ENCODE data around the gene ZBTB39.

ZBTB39 gene

DNA sequence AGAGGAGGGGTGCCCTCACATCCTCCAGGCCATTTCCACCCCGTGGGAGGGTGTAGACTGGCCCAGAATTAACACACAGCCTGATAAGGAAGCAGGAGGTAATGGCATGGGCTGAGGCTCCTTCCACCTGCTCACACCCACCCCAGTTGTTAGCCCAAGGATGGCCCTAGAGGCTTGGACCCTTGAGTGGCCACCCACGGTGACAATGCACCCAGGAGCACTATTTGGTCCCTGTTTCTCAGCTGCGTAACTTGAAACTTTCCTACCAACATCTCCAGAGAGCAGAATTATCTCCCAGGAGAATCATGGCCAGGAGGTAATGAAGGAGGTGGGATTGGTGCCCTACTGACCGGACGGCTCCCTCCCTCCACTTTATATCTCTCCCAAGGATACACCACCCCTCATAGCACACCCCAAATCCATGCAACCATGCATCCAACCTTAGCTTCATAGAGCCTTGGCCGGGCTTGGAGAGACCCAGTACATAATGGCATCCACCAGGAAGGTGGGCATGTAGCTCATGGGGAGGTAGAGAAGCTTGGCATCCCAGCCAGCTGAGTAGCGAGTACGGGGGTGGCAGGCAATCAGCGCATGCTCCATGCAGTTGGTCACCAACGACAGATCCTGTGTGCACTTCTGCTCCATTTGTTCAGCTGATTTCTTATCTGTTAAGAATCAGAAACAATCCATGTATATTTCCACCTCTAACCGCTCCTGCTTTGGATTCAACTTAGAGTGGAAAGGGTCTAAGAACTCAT is 54.6 kb downstream of the ZBTB39 start:
- no peak for DNase-seq (ENCODE audit: low read depth in 1 of 2, low spot score in 1 of 2)

GRCh38 chr12:56948881-56949280 is 57.5 kb downstream of the ZBTB39 start:
- no peak for DNase-seq (ENCODE audit: low read depth in 1 of 2, low spot score in 1 of 2)
